ENCODE measurements around the gene EVI5. TPM values are rescaled to one million over a fixed set of nuclear protein-coding genes. Genes with fewer than 3 reads are reported as not detected.
"Not testable (repeated sequence)": the region's sequence is repeated elsewhere in the genome, so short reads cannot be mapped to it uniquely, and the experiment has no call there.

Gene EVI5
- total RNA-seq, 1 donor from 2014 or later = 80.4 TPM

DNA sequence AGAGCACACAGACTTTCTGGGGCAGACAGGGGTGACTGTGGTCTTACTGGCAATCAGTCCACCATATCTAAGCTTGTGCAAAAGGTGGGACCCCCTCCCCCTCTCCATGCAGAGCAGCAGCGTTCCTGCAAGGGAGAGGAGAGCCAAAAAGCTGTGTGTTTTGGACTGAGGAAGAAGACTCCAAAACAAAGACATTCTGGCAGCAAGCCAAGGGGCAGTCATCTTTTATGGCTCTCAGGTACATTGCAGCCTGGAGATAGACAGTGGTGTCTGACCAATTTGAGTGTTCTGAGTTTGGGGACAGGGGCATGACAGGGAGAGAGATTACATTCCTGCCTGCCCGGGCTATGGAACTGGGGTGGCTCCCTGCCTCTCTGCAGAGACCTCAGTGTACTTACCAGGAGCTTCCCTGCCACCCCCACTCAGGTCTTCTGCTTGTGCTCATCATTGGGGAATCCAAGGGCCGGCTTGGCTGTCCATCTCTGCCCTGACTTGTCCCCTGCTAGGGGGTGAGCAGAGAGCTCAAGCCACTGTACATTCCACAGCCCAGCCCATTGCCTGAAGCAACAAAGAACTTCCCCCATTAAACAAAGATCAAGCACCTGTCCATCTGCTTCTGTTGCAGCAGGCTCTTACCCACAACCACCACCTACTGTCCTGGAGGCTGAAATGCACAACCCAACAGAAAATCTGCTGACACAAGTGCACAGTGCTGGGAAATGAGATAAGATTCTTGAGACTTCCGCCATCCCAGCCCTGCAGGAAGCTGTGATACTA lies 131.1 kb downstream of the EVI5 start:
- Histone ChIP-seq H4K20me1 (ENCODE audit: insufficient read depth, low read length) (no peaks in the 10 kb centered on the region), H3K9me3 (ENCODE audit: insufficient read depth, low read depth, low read length) (no peaks in the 10 kb centered on the region), H3K36me3 (ENCODE audit: insufficient read depth, low read length) (no peaks in the 10 kb centered on the region), H3K27me3 (ENCODE audit: insufficient read depth, low read length) (no peaks in the 10 kb centered on the region), H2AFZ (ENCODE audit: low read depth, low read length) (no peak overlapping the region), H3K4me3 (ENCODE audit: insufficient read depth, low read depth, low read length) (no peak overlapping the region), H3K4me2 (ENCODE audit: low read length) (no peak overlapping the region), H3K79me2 (ENCODE audit: insufficient read depth, low read length) (no peaks in the 10 kb centered on the region), H3K27ac (ENCODE audit: low read depth, low read length) (no peak overlapping the region), H3K9ac (ENCODE audit: low read length) (no peak overlapping the region), H3K4me1 (ENCODE audit: insufficient read depth, low read length) (no peaks in the 10 kb centered on the region)
- Mint-ChIP-seq H3K36me3 (ENCODE audit: low read depth, unreplicated experiment) (peaks cover 55% of the 10 kb centered on the region), H3K27ac (ENCODE audit: unreplicated experiment) (no peak overlapping the region), H3K4me3 (ENCODE audit: unreplicated experiment) (no peak overlapping the region), H3K9me3 (ENCODE audit: unreplicated experiment) (peaks cover 37% of the 10 kb centered on the region), H3K27me3 (ENCODE audit: low read depth, unreplicated experiment) (no peaks in the 10 kb centered on the region), H3K4me1 (ENCODE audit: low read depth, unreplicated experiment) (peaks cover 4% of the 10 kb centered on the region)
- DNase-seq (ENCODE audit: low read depth) = no peak
- TF ChIP-seq EZH2 (IDR thresholded peaks at IDR 0.05; ENCODE audit: insufficient read depth, low read length) = no peak
- TF ChIP-seq, protein P1, sequence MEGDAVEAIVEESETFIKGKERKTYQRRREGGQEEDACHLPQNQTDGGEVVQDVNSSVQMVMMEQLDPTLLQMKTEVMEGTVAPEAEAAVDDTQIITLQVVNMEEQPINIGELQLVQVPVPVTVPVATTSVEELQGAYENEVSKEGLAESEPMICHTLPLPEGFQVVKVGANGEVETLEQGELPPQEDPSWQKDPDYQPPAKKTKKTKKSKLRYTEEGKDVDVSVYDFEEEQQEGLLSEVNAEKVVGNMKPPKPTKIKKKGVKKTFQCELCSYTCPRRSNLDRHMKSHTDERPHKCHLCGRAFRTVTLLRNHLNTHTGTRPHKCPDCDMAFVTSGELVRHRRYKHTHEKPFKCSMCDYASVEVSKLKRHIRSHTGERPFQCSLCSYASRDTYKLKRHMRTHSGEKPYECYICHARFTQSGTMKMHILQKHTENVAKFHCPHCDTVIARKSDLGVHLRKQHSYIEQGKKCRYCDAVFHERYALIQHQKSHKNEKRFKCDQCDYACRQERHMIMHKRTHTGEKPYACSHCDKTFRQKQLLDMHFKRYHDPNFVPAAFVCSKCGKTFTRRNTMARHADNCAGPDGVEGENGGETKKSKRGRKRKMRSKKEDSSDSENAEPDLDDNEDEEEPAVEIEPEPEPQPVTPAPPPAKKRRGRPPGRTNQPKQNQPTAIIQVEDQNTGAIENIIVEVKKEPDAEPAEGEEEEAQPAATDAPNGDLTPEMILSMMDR (IDR thresholded peaks at IDR 0.05; ENCODE audit: insufficient read depth, low read depth, low read length) = no peak
- no peak for FAIRE-seq

- not testable (repeated sequence) for H3K9ac ChIP-seq (ENCODE audit: low read length); H3K4me2 ChIP-seq (ENCODE audit: low read length); H3K4me3 ChIP-seq (ENCODE audit: insufficient read depth, low read depth, low read length); H4K20me1 ChIP-seq (ENCODE audit: insufficient read depth, low read length); H3K27ac ChIP-seq (ENCODE audit: low read depth, low read length); H3K4me1 ChIP-seq (ENCODE audit: insufficient read depth, low read length); H3K4me3 Mint-ChIP-seq (ENCODE audit: unreplicated experiment); H3K27me3 Mint-ChIP-seq (ENCODE audit: low read depth, unreplicated experiment); H2AFZ ChIP-seq (ENCODE audit: low read depth, low read length); H3K9me3 ChIP-seq (ENCODE audit: insufficient read depth, low read depth, low read length); H3K4me1 Mint-ChIP-seq (ENCODE audit: low read depth, unreplicated experiment); H3K27ac Mint-ChIP-seq (ENCODE audit: unreplicated experiment); H3K79me2 ChIP-seq (ENCODE audit: insufficient read depth, low read length); H3K9me3 Mint-ChIP-seq (ENCODE audit: unreplicated experiment); H3K36me3 ChIP-seq (ENCODE audit: insufficient read depth, low read length); DNase-seq (ENCODE audit: low read depth); H3K27me3 ChIP-seq (ENCODE audit: insufficient read depth, low read length); FAIRE-seq
- H3K36me3 Mint-ChIP-seq (ENCODE audit: low read depth, unreplicated experiment) = peaks cover 12% of the 10 kb centered on the region
Measured at GRCh38 chr1:92640686-92641085, 144.2 kb downstream of the EVI5 start.

DNA sequence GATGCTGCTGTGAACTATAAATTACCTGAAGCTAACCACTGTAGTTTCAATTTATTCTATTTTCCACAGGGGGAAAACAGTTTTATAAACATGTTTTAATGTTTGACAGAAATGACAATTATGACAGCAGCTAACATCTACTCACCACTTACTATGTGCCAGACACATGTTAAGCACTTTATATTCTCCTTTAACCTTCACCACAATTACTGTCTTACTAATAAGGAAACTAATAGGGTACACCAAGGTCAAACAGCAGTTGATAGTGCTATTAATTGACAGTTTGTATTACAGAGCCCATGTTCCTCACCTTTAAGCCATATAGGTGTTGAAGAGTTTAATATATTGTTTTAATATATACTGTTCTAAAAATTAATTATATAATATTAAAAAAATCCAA lies 146.4 kb downstream of the EVI5 start:
- Histone ChIP-seq H3K9me3 (ENCODE audit: insufficient read depth, low read depth, low read length) (no peaks in the 10 kb centered on the region), H3K4me1 (ENCODE audit: insufficient read depth, low read length) (no peaks in the 10 kb centered on the region), H3K27ac (ENCODE audit: low read depth, low read length) (no peak overlapping the region), H4K20me1 (ENCODE audit: insufficient read depth, low read length) (peaks cover 5% of the 10 kb centered on the region), H3K4me2 (ENCODE audit: low read length) (no peak overlapping the region), H2AFZ (ENCODE audit: low read depth, low read length) (no peak overlapping the region), H3K9ac (ENCODE audit: low read length) (no peak overlapping the region), H3K27me3 (ENCODE audit: insufficient read depth, low read length) (no peaks in the 10 kb centered on the region), H3K4me3 (ENCODE audit: insufficient read depth, low read depth, low read length) (no peak overlapping the region), H3K79me2 (ENCODE audit: insufficient read depth, low read length) (no peaks in the 10 kb centered on the region), H3K36me3 (ENCODE audit: insufficient read depth, low read length) (no peaks in the 10 kb centered on the region)
- Mint-ChIP-seq H3K27ac (ENCODE audit: unreplicated experiment) (no peak overlapping the region), H3K36me3 (ENCODE audit: low read depth, unreplicated experiment) (peaks cover 20% of the 10 kb centered on the region), H3K27me3 (ENCODE audit: low read depth, unreplicated experiment) (no peaks in the 10 kb centered on the region), H3K4me1 (ENCODE audit: low read depth, unreplicated experiment) (no peaks in the 10 kb centered on the region), H3K9me3 (ENCODE audit: unreplicated experiment) (peaks cover 2% of the 10 kb centered on the region), H3K4me3 (ENCODE audit: unreplicated experiment) (no peak overlapping the region)
- FAIRE-seq (no peak), DNase-seq (ENCODE audit: low read depth) (no peak)
- TF ChIP-seq, protein P1 (IDR thresholded peaks at IDR 0.05; ENCODE audit: insufficient read depth, low read depth, low read length) = no peak
- no peak for TF ChIP-seq EZH2 (IDR thresholded peaks at IDR 0.05; ENCODE audit: insufficient read depth, low read length)

- not testable (repeated sequence) for FAIRE-seq; H3K9me3 ChIP-seq (ENCODE audit: insufficient read depth, low read depth, low read length); H3K4me2 ChIP-seq (ENCODE audit: low read length); DNase-seq (ENCODE audit: low read depth); H3K27ac ChIP-seq (ENCODE audit: low read depth, low read length); H3K9me3 Mint-ChIP-seq (ENCODE audit: unreplicated experiment); H3K9ac ChIP-seq (ENCODE audit: low read length); H3K27me3 Mint-ChIP-seq (ENCODE audit: low read depth, unreplicated experiment); H4K20me1 ChIP-seq (ENCODE audit: insufficient read depth, low read length); H3K4me3 ChIP-seq (ENCODE audit: insufficient read depth, low read depth, low read length); H3K27ac Mint-ChIP-seq (ENCODE audit: unreplicated experiment); H2AFZ ChIP-seq (ENCODE audit: low read depth, low read length); H3K4me1 ChIP-seq (ENCODE audit: insufficient read depth, low read length); H3K4me1 Mint-ChIP-seq (ENCODE audit: low read depth, unreplicated experiment); H3K36me3 ChIP-seq (ENCODE audit: insufficient read depth, low read length); H3K4me3 Mint-ChIP-seq (ENCODE audit: unreplicated experiment); H3K79me2 ChIP-seq (ENCODE audit: insufficient read depth, low read length); H3K27me3 ChIP-seq (ENCODE audit: insufficient read depth, low read length)
- H3K36me3 Mint-ChIP-seq (ENCODE audit: low read depth, unreplicated experiment) = peaks cover 29% of the 10 kb centered on the region
Measured at GRCh38 chr1:92635203-92635602, 149.7 kb downstream of the EVI5 start.
